H1 (cell line): ENCODE results near the gene NOD2. TPM values are rescaled to one million over a fixed set of nuclear protein-coding genes. Genes with fewer than 3 reads are reported as not detected.

Experiments used
- TAF1 ChIP-seq: IDR thresholded peaks from 2 replicates; pipeline ENCODE4 v1.6.1; 2011; ENCODE audit warnings: mild to moderate bottlenecking, low read depth, low read length
- polyA plus RNA-seq, 7 experiments: library from polyadenylated mRNA; depleted of rRNA in 3 of 7; stranded (reverse) in 5 of 7; unstranded in 2 of 7; fragments of >200 nt in 5 of 7; fragments of 200-250 nt in 2 of 7; gene quantifications; 1 replicate in 5 of 7; 2 replicates in 1 of 7; 4 replicates in 1 of 7; pipeline versions ENCODE4 v1.2.1 to v1.2.3, GENCODE V29; 2011 to 2013; ENCODE audit warnings: missing spikeins in 2 of 7, mixed read lengths in 2 of 7
- total RNA-seq: library from RNA; stranded (reverse); fragmentation: NEBNext Ultra II Directional; extraction: Animal tissue kit (Norgen Biotek cat#: 25700); gene quantifications from 2 replicates; pipeline ENCODE4 v1.2.1, GENCODE V29; 2021

The NOD2 gene
- total and polyA plus RNA-seq, 2 of the 8 experiments (the other 6 are each of a cell fraction or from before 2014, with no cell fraction given) = 0.37 to 0.42 TPM

DNA sequence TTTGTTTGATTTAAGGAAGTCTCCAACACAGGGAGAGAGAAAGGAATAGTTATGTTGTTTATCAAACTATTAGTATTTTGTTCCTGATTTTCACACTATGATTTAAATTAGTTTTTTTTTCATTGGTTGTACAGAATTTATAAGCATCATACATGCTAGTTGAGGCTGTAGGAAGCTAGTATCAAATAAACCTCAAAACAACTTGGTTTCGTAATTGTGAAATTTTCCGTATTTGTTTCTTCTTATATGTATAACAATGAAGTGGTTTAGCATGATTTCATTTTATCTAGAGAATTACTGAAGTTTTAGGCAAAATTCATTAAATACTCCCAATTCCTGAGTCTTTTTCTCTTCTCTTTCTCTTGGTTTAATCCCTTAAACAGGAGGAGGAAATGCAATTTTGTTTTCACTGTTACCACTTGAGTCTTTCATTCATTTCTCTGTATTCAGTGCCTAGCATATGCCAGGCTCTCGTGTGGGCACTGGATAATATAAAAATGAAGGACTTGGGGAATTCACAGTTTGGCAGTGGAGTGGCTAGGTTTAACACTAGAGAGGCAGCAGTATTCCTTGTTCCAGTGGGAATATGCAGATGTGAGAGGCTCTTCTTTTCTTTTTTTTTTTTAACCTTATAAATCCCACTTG lies 50.3 kb downstream of the NOD2 start (continued):
- TF ChIP-seq TAF1 = no peak
